K562 (cell line): ENCODE measurements around the gene UBAP2.

ENCODE experiments used
- CBX1 ChIP-seq: sonication (generic); IDR thresholded peaks from 2 replicates; pipeline ENCODE4 v1.6.1; 2016; ENCODE audit warnings: antibody characterized with exemption, low read depth, mild to moderate bottlenecking
- CBX8 ChIP-seq: fragments of 200-600 bp; sonication (generic); IDR thresholded peaks from 2 replicates; pipeline ENCODE4 v1.6.1; 2012; ENCODE audit warnings: borderline replicate concordance, mixed run types, low read depth, mild to moderate bottlenecking, moderate library complexity, mixed read lengths, low read length, control low read depth, inconsistent platforms; ENCODE audit not compliant: poor library complexity, severe bottlenecking; ENCODE audit errors: extremely low read depth
- CREB3 ChIP-seq: fragments of 450-650 bp; conservative IDR thresholded peaks from 2 replicates; pipeline ENCODE4 v1.6.1; 2016; ENCODE audit warnings: missing genetic modification characterization, low read depth, mild to moderate bottlenecking, missing compliant biosample characterization, moderate library complexity
- CTCF ChIP-seq, 3 experiments: IDR thresholded peaks in 2 of 3; conservative IDR thresholded peaks in 1 of 3; 2 replicates each; pipeline ENCODE4 v1.5.1; 2011 to 2012; ENCODE audit warnings: low read length in 3 of 3, mild to moderate bottlenecking in 3 of 3, control low read depth in 2 of 3, improper control_type of control experiment in 1 of 3, inconsistent platforms in 1 of 3, low read depth in 1 of 3, mixed read lengths in 1 of 3, moderate library complexity in 1 of 3; ENCODE audit not compliant: insufficient read depth in 2 of 3
- EP300 ChIP-seq: IDR thresholded peaks from 2 replicates; pipeline ENCODE4 v1.6.1; 2012; ENCODE audit warnings: low read length, improper control_type of control experiment
- JUND ChIP-seq, 2 experiments: IDR thresholded peaks; 2 replicates in 1 of 2; 3 replicates in 1 of 2; pipeline ENCODE4 v1.6.1; 2011; ENCODE audit warnings: borderline replicate concordance in 2 of 2, low read depth in 2 of 2, low read length in 2 of 2, improper control_type of control experiment in 1 of 2, missing biosample characterization in 1 of 2, missing genetic modification characterization in 1 of 2, missing genetic modification reagents in 1 of 2
- MTA1 ChIP-seq: fragments of 450-650 bp; IDR thresholded peaks from 2 replicates; pipeline ENCODE4 v1.6.1; 2017; ENCODE audit warnings: borderline replicate concordance
- POLR2A ChIP-seq: fragments of 450-650 bp; conservative IDR thresholded peaks from 2 replicates; pipeline ENCODE4 v1.6.1; 2016
- POLR2AphosphoS2 ChIP-seq: IDR thresholded peaks from 2 replicates; pipeline ENCODE4 v1.6.1; 2012; ENCODE audit warnings: low read length, improper control_type of control experiment
- TOE1 ChIP-seq, 2 experiments: fragments of 450-650 bp in 1 of 2; sonication (generic) in 1 of 2; formaldehyde crosslinking in 1 of 2; IDR thresholded peaks; 2 replicates each; pipeline versions ENCODE4 v1.7.1 to v1.8.0; 2016 to 2022; ENCODE audit warnings: borderline replicate concordance in 2 of 2, mild to moderate bottlenecking in 2 of 2, antibody characterized with exemption in 1 of 2, inconsistent platforms in 1 of 2, low read depth in 1 of 2, missing genetic modification reagents in 1 of 2, moderate library complexity in 1 of 2
- ZFX ChIP-seq: sonication (generic); formaldehyde crosslinking; IDR thresholded peaks from 2 replicates; pipeline ENCODE4 v1.8.0; 2022; ENCODE audit warnings: mild to moderate bottlenecking, missing genetic modification reagents, moderate library complexity
- ZNF764 ChIP-seq: fragments of 250-450 bp; sonication (Bioruptor Pico); IDR thresholded peaks from 2 replicates; pipeline ENCODE4 v1.4.0; 2020; ENCODE audit warnings: low read depth, mild to moderate bottlenecking, moderate library complexity
- ZNF785 ChIP-seq: fragments of 250-450 bp; sonication (Bioruptor Pico); IDR thresholded peaks from 2 replicates; pipeline ENCODE4 v1.4.0; 2020; ENCODE audit warnings: mild to moderate bottlenecking
- TF ChIP-seq, protein P1 (sequence below): sonication (generic); formaldehyde crosslinking; IDR thresholded peaks from 2 replicates; pipeline ENCODE4 v1.8.1; 2023; ENCODE audit warnings: mild to moderate bottlenecking, missing genetic modification reagents

- TF ChIP-seq ZNF785 = no peak
- no peak for TF ChIP-seq EP300
- TF ChIP-seq POLR2A = no peak
- no peak for TF ChIP-seq CBX8
- TF ChIP-seq ZFX = no peak
- TF ChIP-seq TOE1 (IDR thresholded peaks at IDR 0.05; ENCODE audit: borderline replicate concordance) = no peak
- no peak for TF ChIP-seq TOE1 (CRISPR knock-in tag; IDR thresholded peaks at IDR 0.05; ENCODE audit: borderline replicate concordance, low read depth)
- TF ChIP-seq CTCF (IDR thresholded peaks at IDR 0.05 in 2 of 3, conservative IDR thresholded peaks at IDR 0.05 in 1 of 3; ENCODE audit: insufficient read depth in 2 of 3, low read depth in 1 of 3, low read length in 3 of 3) = no peak
- TF ChIP-seq CREB3 = no peak
- no peak for TF ChIP-seq JUND (IDR thresholded peaks at IDR 0.05; ENCODE audit: borderline replicate concordance, low read depth, low read length)
- no peak for TF ChIP-seq JUND (tag; IDR thresholded peaks at IDR 0.05; ENCODE audit: borderline replicate concordance, low read depth, low read length)
- TF ChIP-seq POLR2AphosphoS2 = no peak
- TF ChIP-seq, protein P1, sequence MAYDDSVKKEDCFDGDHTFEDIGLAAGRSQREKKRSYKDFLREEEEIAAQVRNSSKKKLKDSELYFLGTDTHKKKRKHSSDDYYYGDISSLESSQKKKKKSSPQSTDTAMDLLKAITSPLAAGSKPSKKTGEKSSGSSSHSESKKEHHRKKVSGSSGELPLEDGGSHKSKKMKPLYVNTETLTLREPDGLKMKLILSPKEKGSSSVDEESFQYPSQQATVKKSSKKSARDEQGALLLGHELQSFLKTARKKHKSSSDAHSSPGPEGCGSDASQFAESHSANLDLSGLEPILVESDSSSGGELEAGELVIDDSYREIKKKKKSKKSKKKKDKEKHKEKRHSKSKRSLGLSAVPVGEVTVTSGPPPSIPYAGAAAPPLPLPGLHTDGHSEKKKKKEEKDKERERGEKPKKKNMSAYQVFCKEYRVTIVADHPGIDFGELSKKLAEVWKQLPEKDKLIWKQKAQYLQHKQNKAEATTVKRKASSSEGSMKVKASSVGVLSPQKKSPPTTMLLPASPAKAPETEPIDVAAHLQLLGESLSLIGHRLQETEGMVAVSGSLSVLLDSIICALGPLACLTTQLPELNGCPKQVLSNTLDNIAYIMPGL = no peak
- no peak for TF ChIP-seq ZNF764 (CRISPR knock-in tag)
- no peak for TF ChIP-seq MTA1
- TF ChIP-seq CBX1 = no peak
These were observed 11.1 kb downstream of the UBAP2 start for GRCh38 chr9:34037626-34038025.
